SH-SY5Y (cell line): Measurements from ENCODE around the gene CNP.

Experiments used
- GATA2 ChIP-seq: IDR thresholded peaks from 2 replicates; pipeline ENCODE4 v1.6.1; 2011; ENCODE audit warnings: mild to moderate bottlenecking, low read depth, low read length
- GATA3 ChIP-seq: IDR thresholded peaks from 2 replicates; pipeline ENCODE4 v1.6.1; 2011; ENCODE audit warnings: low read depth, mild to moderate bottlenecking, low read length, moderate library complexity

CNP gene

DNA sequence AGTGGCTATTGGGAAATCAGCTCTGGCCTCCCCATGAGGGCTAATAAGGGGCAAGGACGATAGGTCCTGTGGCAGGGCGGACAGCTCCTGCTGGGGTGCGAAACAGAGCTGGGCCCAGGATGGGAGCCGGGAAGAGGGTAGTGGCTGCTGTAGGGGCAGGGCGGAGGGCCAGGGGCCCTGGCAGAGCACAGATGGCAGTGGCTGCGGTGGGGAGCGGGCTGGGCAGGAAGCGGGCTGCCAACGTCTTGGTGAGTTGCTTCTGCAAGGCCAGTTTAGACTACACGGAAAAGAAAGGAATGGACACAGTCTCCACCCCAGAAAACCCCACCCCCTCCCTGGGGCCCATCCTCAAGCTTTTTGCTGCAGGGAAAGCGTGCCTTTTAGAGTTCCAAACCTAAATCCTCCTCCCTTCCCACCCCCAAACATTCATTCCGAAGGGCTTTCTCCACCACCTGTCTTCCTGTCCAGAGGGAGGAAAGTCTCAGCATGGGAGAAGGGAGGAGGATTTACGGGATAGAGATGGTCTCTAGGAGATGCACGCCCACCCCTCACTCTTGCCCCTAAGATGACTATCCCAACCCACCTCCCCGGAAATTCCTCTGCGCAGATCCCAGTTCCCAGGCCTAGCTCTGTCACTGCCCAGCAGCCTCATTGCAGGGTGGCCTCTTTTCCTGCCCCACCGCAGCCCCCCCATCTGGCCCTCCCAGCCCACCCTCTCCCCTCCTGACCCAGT, 60.4 kb downstream of the CNP start:
- TF ChIP-seq GATA3 (no peak), GATA2 (no peak)
